ENCODE measurements around the gene CHCHD3. TPM values are rescaled to one million over a fixed set of nuclear protein-coding genes. Genes with fewer than 3 reads are reported as not detected.

CHCHD3 gene
- total RNA-seq, 3 donors from 2014 or later: 52.1 to 59.4 (median 53.1) TPM

- TF ChIP-seq POLR2A (IDR thresholded peaks at IDR 0.05) (no peak), CTCF (IDR thresholded peaks at IDR 0.05) (no peak), POLR2AphosphoS5 (IDR thresholded peaks at IDR 0.05) (no peak)
- Histone ChIP-seq H3K36me3 (no peaks in the 10 kb centered on the region), H3K9me3 (no peaks in the 10 kb centered on the region), H3K27ac (peak overlapping the region; percentile 82 to 85), H3K4me3 (peak overlapping the region; percentile 78 to 87 (median 79)), H3K27me3 (no peaks in the 10 kb centered on the region), H3K4me1 (no peaks in the 10 kb centered on the region)
- no peak for DNase-seq (ENCODE audit: low spot score in 2 of 2)
- intact Hi-C loops (cut with DNase I; ENCODE audit: low total_unique reads): no loop called here
These were observed 731 bp downstream of the CHCHD3 start for GRCh38 chr7:133081119-133081598.

GRCh38 chr7:133079296-133079695 is 2.6 kb downstream of the CHCHD3 start:
- Histone ChIP-seq H3K27me3 (no peaks in the 10 kb centered on the region), H3K4me1 (no peaks in the 10 kb centered on the region), H3K36me3 (no peaks in the 10 kb centered on the region), H3K4me3 (no peak overlapping the region), H3K27ac (no peak overlapping the region), H3K9me3 (no peaks in the 10 kb centered on the region)
- no peak for DNase-seq (ENCODE audit: low spot score in 2 of 2)
- intact Hi-C loops (cut with DNase I; ENCODE audit: low total_unique reads): no loop called here
- TF ChIP-seq CTCF (IDR thresholded peaks at IDR 0.05): no peak
- no peak for TF ChIP-seq POLR2A (IDR thresholded peaks at IDR 0.05)
- TF ChIP-seq POLR2AphosphoS5 (IDR thresholded peaks at IDR 0.05): no peak

GRCh38 chr7:133077394-133077793 is 4.5 kb downstream of the CHCHD3 start:
- no peaks in the 10 kb centered on the region for H3K27me3 ChIP-seq
- no peak overlapping the region for H3K4me3 ChIP-seq
- TF ChIP-seq CTCF (IDR thresholded peaks at IDR 0.05) (no peak), POLR2AphosphoS5 (IDR thresholded peaks at IDR 0.05) (no peak), POLR2A (IDR thresholded peaks at IDR 0.05) (no peak)
- no peak for DNase-seq (ENCODE audit: low spot score in 2 of 2)
- H3K27ac ChIP-seq: no peak overlapping the region
- H3K9me3 ChIP-seq: no peaks in the 10 kb centered on the region
- H3K4me1 ChIP-seq: no peaks in the 10 kb centered on the region
- intact Hi-C loops (cut with DNase I; ENCODE audit: low total_unique reads): no loop called here
- no peaks in the 10 kb centered on the region for H3K36me3 ChIP-seq

GRCh38 chr7:133076142-133076541 is 5.7 kb downstream of the CHCHD3 start:
- TF ChIP-seq POLR2AphosphoS5 (IDR thresholded peaks at IDR 0.05) (no peak), CTCF (IDR thresholded peaks at IDR 0.05) (no peak), POLR2A (IDR thresholded peaks at IDR 0.05) (no peak)
- no peak overlapping the region for H3K4me3 ChIP-seq
- H3K9me3 ChIP-seq: no peaks in the 10 kb centered on the region
- intact Hi-C loops (cut with DNase I; ENCODE audit: low total_unique reads): no loop called here
- no peaks in the 10 kb centered on the region for H3K36me3 ChIP-seq
- H3K27me3 ChIP-seq: no peaks in the 10 kb centered on the region
- no peaks in the 10 kb centered on the region for H3K4me1 ChIP-seq
- no peak for DNase-seq (ENCODE audit: low spot score in 2 of 2)
- no peak overlapping the region for H3K27ac ChIP-seq

GRCh38 chr7:133071506-133071905 is 10.4 kb downstream of the CHCHD3 start:
- TF ChIP-seq POLR2A (IDR thresholded peaks at IDR 0.05): no peak
- TF ChIP-seq POLR2AphosphoS5 (IDR thresholded peaks at IDR 0.05): no peak
- no peak for TF ChIP-seq CTCF (IDR thresholded peaks at IDR 0.05)
- no peaks in the 10 kb centered on the region for H3K27me3 ChIP-seq
- intact Hi-C loops (cut with DNase I; ENCODE audit: low total_unique reads): no loop called here
- no peaks in the 10 kb centered on the region for H3K9me3 ChIP-seq
- H3K36me3 ChIP-seq: peaks cover 4% of the 10 kb centered on the region
- DNase-seq (ENCODE audit: low spot score in 2 of 2): no peak
- no peak overlapping the region for H3K4me3 ChIP-seq
- no peak overlapping the region for H3K27ac ChIP-seq
- H3K4me1 ChIP-seq: no peaks in the 10 kb centered on the region

Data from breast epithelium (tissue), 4 donors.